ENCODE data around the gene PRTFDC1.

The PRTFDC1 gene

GRCh38 chr10:24991298-24991697 lies 38.9 kb upstream of the PRTFDC1 start:
- H3K4me3 ChIP-seq (ENCODE audit: low read depth, low read length): no peak overlapping the region
- DNase-seq (ENCODE audit: low read depth): no peak
- TF ChIP-seq CTCF (IDR thresholded peaks at IDR 0.05; ENCODE audit: low read depth, low read length) (no peak), MYC (IDR thresholded peaks at IDR 0.05; ENCODE audit: low read depth, low read length) (no peak), MAX (IDR thresholded peaks at IDR 0.05; ENCODE audit: low read depth, low read length) (no peak), POLR2A (IDR thresholded peaks at IDR 0.05; ENCODE audit: extremely low read depth, insufficient read length) (no peak)

GRCh38 chr10:24989867-24990266 lies 37.5 kb upstream of the PRTFDC1 start:
- no peak for DNase-seq (ENCODE audit: low read depth)
- no peak overlapping the region for H3K4me3 ChIP-seq (ENCODE audit: low read depth, low read length)
- TF ChIP-seq MAX (IDR thresholded peaks at IDR 0.05; ENCODE audit: low read depth, low read length) (no peak), CTCF (IDR thresholded peaks at IDR 0.05; ENCODE audit: low read depth, low read length) (no peak), MYC (IDR thresholded peaks at IDR 0.05; ENCODE audit: low read depth, low read length) (no peak), POLR2A (IDR thresholded peaks at IDR 0.05; ENCODE audit: extremely low read depth, insufficient read length) (no peak)

- no peak overlapping the region for H3K4me3 ChIP-seq (ENCODE audit: low read depth, low read length)
- TF ChIP-seq CTCF (IDR thresholded peaks at IDR 0.05; ENCODE audit: low read depth, low read length) (no peak), MAX (IDR thresholded peaks at IDR 0.05; ENCODE audit: low read depth, low read length) (no peak), POLR2A (IDR thresholded peaks at IDR 0.05; ENCODE audit: extremely low read depth, insufficient read length) (no peak)
- no peak for DNase-seq (ENCODE audit: low read depth)
These were observed 36.6 kb upstream of the PRTFDC1 start for GRCh38 chr10:24988831-24989640.

- no peak for TF ChIP-seq CTCF (IDR thresholded peaks at IDR 0.05; ENCODE audit: low read depth, low read length)
- no peak for TF ChIP-seq MAX (IDR thresholded peaks at IDR 0.05; ENCODE audit: low read depth, low read length)
- TF ChIP-seq MYC (IDR thresholded peaks at IDR 0.05; ENCODE audit: low read depth, low read length): no peak
- TF ChIP-seq POLR2A (IDR thresholded peaks at IDR 0.05; ENCODE audit: extremely low read depth, insufficient read length): no peak
- no peak overlapping the region for H3K4me3 ChIP-seq (ENCODE audit: low read depth, low read length)
- DNase-seq (ENCODE audit: low read depth): no peak
These were observed 32.5 kb upstream of the PRTFDC1 start for GRCh38 chr10:24984906-24985305.

GRCh38 chr10:24983946-24984345 lies 31.5 kb upstream of the PRTFDC1 start:
- no peak for DNase-seq (ENCODE audit: low read depth)
- no peak overlapping the region for H3K4me3 ChIP-seq (ENCODE audit: low read depth, low read length)
- TF ChIP-seq POLR2A (IDR thresholded peaks at IDR 0.05; ENCODE audit: extremely low read depth, insufficient read length): no peak
- no peak for TF ChIP-seq CTCF (IDR thresholded peaks at IDR 0.05; ENCODE audit: low read depth, low read length)
- TF ChIP-seq MAX (IDR thresholded peaks at IDR 0.05; ENCODE audit: low read depth, low read length): no peak
- TF ChIP-seq MYC (IDR thresholded peaks at IDR 0.05; ENCODE audit: low read depth, low read length): no peak

Measured in NB4 (cell line).